H1 (cell line): Measurements from ENCODE around the gene ZNF839. TPM values are rescaled to one million over a fixed set of nuclear protein-coding genes. Genes with fewer than 3 reads are reported as not detected.

ENCODE experiments used
- KDM5A ChIP-seq: fragments of 200-600 bp; IDR thresholded peaks from 2 replicates; pipeline ENCODE4 v1.7.1; 2012; ENCODE audit warnings: mild to moderate bottlenecking, low read length, inconsistent platforms, mixed read lengths
- TAF1 ChIP-seq: IDR thresholded peaks from 2 replicates; pipeline ENCODE4 v1.6.1; 2011; ENCODE audit warnings: mild to moderate bottlenecking, low read depth, low read length
- polyA plus RNA-seq, 7 experiments: library from polyadenylated mRNA; depleted of rRNA in 3 of 7; stranded (reverse) in 5 of 7; unstranded in 2 of 7; fragments of >200 nt in 5 of 7; fragments of 200-250 nt in 2 of 7; gene quantifications; 1 replicate in 5 of 7; 2 replicates in 1 of 7; 4 replicates in 1 of 7; pipeline versions ENCODE4 v1.2.1 to v1.2.3, GENCODE V29; 2011 to 2013; ENCODE audit warnings: missing spikeins in 2 of 7, mixed read lengths in 2 of 7
- total RNA-seq: library from RNA; stranded (reverse); fragmentation: NEBNext Ultra II Directional; extraction: Animal tissue kit (Norgen Biotek cat#: 25700); gene quantifications from 2 replicates; pipeline ENCODE4 v1.2.1, GENCODE V29; 2021
- TF ChIP-seq, protein P1 (sequence below), 3 experiments: IDR thresholded peaks; 1 replicate in 2 of 3; 2 replicates in 1 of 3; pipeline versions ENCODE4 v1.5.1 to v1.6.1; 2011; ENCODE audit warnings: low read length in 3 of 3, mild to moderate bottlenecking in 3 of 3, inconsistent platforms in 2 of 3, low read depth in 1 of 3, moderate library complexity in 1 of 3; ENCODE audit not compliant: insufficient read depth in 1 of 3; ENCODE audit errors: control extremely low read depth in 1 of 3

Gene ZNF839
- total and polyA plus RNA-seq, 2 of the 8 experiments (the other 6 are each of a cell fraction or from before 2014, with no cell fraction given) = 8.1 to 9.4 TPM

DNA sequence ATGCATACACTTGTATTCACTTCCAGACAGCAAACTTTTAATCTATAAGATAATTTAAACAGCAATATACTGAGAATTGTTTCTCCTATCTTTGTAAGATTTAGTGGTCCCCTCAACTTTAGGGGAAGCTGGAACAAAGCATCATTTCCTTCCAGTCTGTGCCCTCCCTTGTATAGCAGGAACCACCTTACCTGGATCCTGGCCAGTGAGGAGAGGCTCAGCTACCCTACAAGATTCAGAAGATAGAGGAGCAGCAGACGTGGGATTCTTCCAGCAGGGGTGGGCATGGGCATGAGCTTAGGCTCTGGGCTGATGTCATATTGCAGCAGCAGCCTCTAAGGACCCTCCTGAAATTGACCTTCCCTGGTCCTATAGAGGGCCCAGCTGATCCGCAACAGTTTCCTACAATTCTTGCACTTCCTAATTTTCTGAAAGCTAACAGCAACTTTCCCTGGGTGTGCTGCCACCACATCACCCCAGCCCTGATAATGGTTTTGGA lies 35.9 kb upstream of the ZNF839 start (continued):
- TF ChIP-seq, protein P1, sequence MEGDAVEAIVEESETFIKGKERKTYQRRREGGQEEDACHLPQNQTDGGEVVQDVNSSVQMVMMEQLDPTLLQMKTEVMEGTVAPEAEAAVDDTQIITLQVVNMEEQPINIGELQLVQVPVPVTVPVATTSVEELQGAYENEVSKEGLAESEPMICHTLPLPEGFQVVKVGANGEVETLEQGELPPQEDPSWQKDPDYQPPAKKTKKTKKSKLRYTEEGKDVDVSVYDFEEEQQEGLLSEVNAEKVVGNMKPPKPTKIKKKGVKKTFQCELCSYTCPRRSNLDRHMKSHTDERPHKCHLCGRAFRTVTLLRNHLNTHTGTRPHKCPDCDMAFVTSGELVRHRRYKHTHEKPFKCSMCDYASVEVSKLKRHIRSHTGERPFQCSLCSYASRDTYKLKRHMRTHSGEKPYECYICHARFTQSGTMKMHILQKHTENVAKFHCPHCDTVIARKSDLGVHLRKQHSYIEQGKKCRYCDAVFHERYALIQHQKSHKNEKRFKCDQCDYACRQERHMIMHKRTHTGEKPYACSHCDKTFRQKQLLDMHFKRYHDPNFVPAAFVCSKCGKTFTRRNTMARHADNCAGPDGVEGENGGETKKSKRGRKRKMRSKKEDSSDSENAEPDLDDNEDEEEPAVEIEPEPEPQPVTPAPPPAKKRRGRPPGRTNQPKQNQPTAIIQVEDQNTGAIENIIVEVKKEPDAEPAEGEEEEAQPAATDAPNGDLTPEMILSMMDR (IDR thresholded peaks at IDR 0.05; ENCODE audit: control extremely low read depth in 1 of 3, insufficient read depth in 1 of 3, low read depth in 1 of 3, low read length in 3 of 3) = no peak
- TF ChIP-seq TAF1 (no peak), KDM5A (no peak)
